Lower lobe of right lung (tissue), 2 donors: ENCODE results near the gene AFP. TPM values are rescaled to one million over a fixed set of nuclear protein-coding genes. Genes with fewer than 3 reads are reported as not detected.

ENCODE experiments used
- ATAC-seq, 2 donors: fragments of 200-7000 bp; cut with Tn5 transposase; one replicate each; pipeline ENCODE4 v1.9.1; 2020 to 2022; ENCODE audit warnings: mild to moderate bottlenecking in 2 of 2, moderate library complexity in 2 of 2
- DNase-seq: peaks from one replicate; pipeline ENCODE4 v3.0.0-alpha.2; 2020
- H3K27ac ChIP-seq: fragments of 200-600 bp; one replicate; pipeline ENCODE4 v1.8.0; 2022
- H3K27me3 ChIP-seq: fragments of 200-600 bp; one replicate; pipeline ENCODE4 v1.8.0; 2022; ENCODE audit warnings: low read depth
- H3K36me3 ChIP-seq: fragments of 200-600 bp; one replicate; pipeline ENCODE4 v1.8.0; 2022; ENCODE audit warnings: mild to moderate bottlenecking
- H3K4me1 ChIP-seq: fragments of 200-600 bp; one replicate; pipeline ENCODE4 v1.8.0; 2022
- H3K4me3 ChIP-seq: fragments of 200-600 bp; one replicate; pipeline ENCODE4 v1.8.0; 2022; ENCODE audit warnings: mild to moderate bottlenecking
- H3K9me3 ChIP-seq: fragments of 200-600 bp; one replicate; pipeline ENCODE4 v1.8.0; 2022
- CTCF ChIP-seq: fragments of 200-600 bp; IDR thresholded peaks from one replicate; pipeline ENCODE4 v1.8.0; 2022; ENCODE audit warnings: antibody characterized with exemption, mild to moderate bottlenecking
- intact Hi-C: fragments of 100-400 bp; cut with DNase I; formaldehyde crosslinking; loops from one replicate; pipeline ENCODE4 v1.11.0; 2022
- total RNA-seq: library from RNA; stranded (reverse); fragmentation: NEBNext Ultra II Directional; extraction: Animal tissue kit (Norgen Biotek cat#: 25700); gene quantifications from one replicate; pipeline ENCODE4 v1.2.1, GENCODE V29; 2021
- donor health status: DM: no; HTN: yes; CAD: no; lungs with severe emphysema.

Gene AFP
- total RNA-seq, 1 donor from 2014 or later = not detected

GRCh38 chr4:73505567-73505966 is 69.5 kb downstream of the AFP start:
- intact Hi-C loops = no loop called here
- no peak for DNase-seq
- TF ChIP-seq CTCF = no peak
- Histone ChIP-seq H3K36me3 (no peaks in the 10 kb centered on the region), H3K27me3 (no peaks in the 10 kb centered on the region), H3K4me3 (no peak overlapping the region), H3K27ac (no peak overlapping the region), H3K4me1 (peaks cover 7% of the 10 kb centered on the region), H3K9me3 (no peaks in the 10 kb centered on the region)
- ATAC-seq = no peak

Other genes starting within 250 kb of the AFP start
- 57.4 TPM for gene ANKRD17, start 177.4 kb upstream of the AFP start, total RNA-seq
- gene ALB, start 31.9 kb upstream of the AFP start, total RNA-seq = 2.3 TPM
- gene AFM, start 45.5 kb downstream of the AFP start, total RNA-seq = not detected
- gene RASSF6, start 184.2 kb downstream of the AFP start, total RNA-seq = 1.9 TPM